H1 (cell line): ENCODE data around the gene RNF32. TPM values are rescaled to one million over a fixed set of nuclear protein-coding genes. Genes with fewer than 3 reads are reported as not detected.

Experiments used
- CTCF ChIA-PET: fragments of 300-600 bp; sonication (Branson Sonifier 250); formaldehyde crosslinking; loops from one replicate; lab custom pipeline; 2021; ENCODE audit not compliant: partially characterized antibody; lab: Charles Lee
- POLR2A ChIA-PET: fragments of 300-600 bp; sonication (Branson Sonifier 250); formaldehyde crosslinking; loops from one replicate; lab custom pipeline; 2021; ENCODE audit warnings: inconsistent platforms; ENCODE audit not compliant: partially characterized antibody; lab: Charles Lee
- DNase-seq, 2 experiments: peaks; one replicate each; pipeline versions ENCODE4 v3.0.0 to v3.0.0-alpha.2; 2010 to 2022; ENCODE audit warnings: low spot score in 2 of 2, low read depth in 1 of 2, mixed read lengths in 1 of 2
- FAIRE-seq: peaks from 2 replicates; lab custom pipeline; 2011; peaks lifted over from hg19 to GRCh38; lab: Jason Lieb, UNC
- H2AFZ ChIP-seq: 2 replicates; pipeline ENCODE4 v1.8.1; 2012; ENCODE audit warnings: low read length, inconsistent platforms
- H2AK5ac ChIP-seq: 2 replicates; pipeline ENCODE4 v1.6.1; 2013; ENCODE audit warnings: low read depth, low read length
- H2BK120ac ChIP-seq: replicated peaks from 2 replicates; pipeline ENCODE3; 2013; ENCODE audit warnings: low read depth, low read length, inconsistent platforms
- H2BK12ac ChIP-seq: 2 replicates; pipeline ENCODE4 v1.6.1; 2013; ENCODE audit warnings: low read depth, low read length
- H2BK15ac ChIP-seq: 2 replicates; pipeline ENCODE4 v1.6.1; 2013; ENCODE audit warnings: low read length
- H2BK20ac ChIP-seq: 2 replicates; pipeline ENCODE4 v1.6.1; 2013; ENCODE audit warnings: low read length
- H2BK5ac ChIP-seq: 2 replicates; pipeline ENCODE4 v1.6.1; 2013; ENCODE audit warnings: low read depth, low read length
- H3K14ac ChIP-seq: 2 replicates; pipeline ENCODE4 v1.6.1; 2013; ENCODE audit warnings: inconsistent platforms; ENCODE audit not compliant: insufficient read length
- H3K18ac ChIP-seq: 2 replicates; pipeline ENCODE4 v1.6.1; 2013; ENCODE audit warnings: low read length; ENCODE audit errors: extremely low read depth
- H3K23ac ChIP-seq: 2 replicates; pipeline ENCODE4 v1.6.1; 2013; ENCODE audit warnings: inconsistent platforms; ENCODE audit not compliant: insufficient read length
- H3K23me2 ChIP-seq: 2 replicates; pipeline ENCODE4 v1.6.1; 2013; ENCODE audit warnings: low read depth, low read length
- H3K27ac ChIP-seq: 2 replicates; pipeline ENCODE4 v1.6.1; 2011; ENCODE audit warnings: low read depth, low read length, inconsistent platforms
- H3K27me3 ChIP-seq, 4 experiments: replicated peaks in 1 of 4; 1 replicate in 1 of 4; 2 replicates in 3 of 4; pipeline versions ENCODE4 v1.6.1 to v1.8.1; 2011 to 2013; ENCODE audit warnings: low read length in 3 of 4, mild to moderate bottlenecking in 3 of 4, inconsistent platforms in 2 of 4, mixed read lengths in 2 of 4, moderate library complexity in 1 of 4; ENCODE audit not compliant: control insufficient read depth in 3 of 4, insufficient read depth in 3 of 4; ENCODE audit errors: extremely low read depth in 1 of 4
- H3K36me3 ChIP-seq, 4 experiments: 2 replicates each; pipeline versions ENCODE4 v1.6.1 to v1.8.1; 2011 to 2013; ENCODE audit warnings: mild to moderate bottlenecking in 4 of 4, low read length in 3 of 4, moderate library complexity in 2 of 4, control low read depth in 1 of 4, inconsistent platforms in 1 of 4; ENCODE audit not compliant: insufficient read depth in 4 of 4, control insufficient read depth in 2 of 4
- H3K4ac ChIP-seq: replicated peaks from 2 replicates; pipeline ENCODE3; 2013; ENCODE audit warnings: low read length, low read depth, mixed read lengths, inconsistent platforms; ENCODE audit not compliant: insufficient read length
- H3K4me1 ChIP-seq, 4 experiments: replicated peaks in 1 of 4; 1 replicate in 1 of 4; 2 replicates in 3 of 4; pipeline versions ENCODE4 v1.6.1 to v1.8.1; 2011 to 2013; ENCODE audit warnings: low read length in 3 of 4, inconsistent platforms in 2 of 4, mixed read lengths in 1 of 4; ENCODE audit not compliant: insufficient read depth in 4 of 4, control insufficient read depth in 3 of 4
- H3K4me2 ChIP-seq, 2 experiments: 2 replicates each; pipeline versions ENCODE4 v1.6.1 to v1.8.1; 2011 to 2013; ENCODE audit warnings: low read depth in 2 of 2, low read length in 2 of 2, control low read depth in 1 of 2, inconsistent platforms in 1 of 2, mild to moderate bottlenecking in 1 of 2; ENCODE audit not compliant: insufficient read depth in 1 of 2
- H3K4me3 ChIP-seq, 4 experiments: fragments of 200-600, 300-600 bp in 1 of 4; sonication (generic), shearing (Covaris generic), sonication (Bioruptor Twin) in 1 of 4; 2 replicates each; pipeline versions ENCODE4 v1.5.1 to v1.8.1; 2011 to 2016; ENCODE audit warnings: low read length in 4 of 4, low read depth in 3 of 4, control low read depth in 2 of 4, inconsistent platforms in 2 of 4, mild to moderate bottlenecking in 2 of 4, mixed read lengths in 1 of 4, moderate library complexity in 1 of 4; ENCODE audit not compliant: insufficient read depth in 2 of 4; ENCODE audit errors: extremely low read depth in 1 of 4
- H3K56ac ChIP-seq: replicated peaks from 2 replicates; pipeline ENCODE3; 2013; ENCODE audit warnings: low read depth, mild to moderate bottlenecking, mixed read lengths, low read length, inconsistent platforms; ENCODE audit not compliant: insufficient read length
- H3K79me1 ChIP-seq: 2 replicates; pipeline ENCODE4 v1.6.1; 2013; ENCODE audit warnings: low read depth, low read length, control low read depth
- H3K79me2 ChIP-seq, 2 experiments: 2 replicates each; pipeline versions ENCODE4 v1.6.1 to v1.8.1; 2012 to 2013; ENCODE audit warnings: low read length in 2 of 2, mild to moderate bottlenecking in 2 of 2, inconsistent platforms in 1 of 2; ENCODE audit not compliant: insufficient read depth in 2 of 2, control insufficient read depth in 1 of 2
- H3K9ac ChIP-seq, 4 experiments: replicated peaks in 1 of 4; 1 replicate in 1 of 4; 2 replicates in 3 of 4; pipeline versions ENCODE4 v1.6.1 to v1.8.1; 2011 to 2013; ENCODE audit warnings: low read depth in 3 of 4, low read length in 3 of 4, control low read depth in 2 of 4, mild to moderate bottlenecking in 2 of 4, moderate library complexity in 2 of 4, inconsistent platforms in 1 of 4; ENCODE audit errors: extremely low read depth in 1 of 4
- H3K9me3 ChIP-seq, 2 experiments: 2 replicates each; pipeline versions ENCODE4 v1.6.1 to v1.8.1; 2012 to 2013; ENCODE audit warnings: mild to moderate bottlenecking in 2 of 2, moderate library complexity in 2 of 2, control low read depth in 1 of 2, inconsistent platforms in 1 of 2, low read depth in 1 of 2, low read length in 1 of 2, mixed read lengths in 1 of 2; ENCODE audit not compliant: insufficient read depth in 2 of 2
- H4K20me1 ChIP-seq, 2 experiments: replicated peaks in 1 of 2; 2 replicates each; pipeline versions ENCODE3 to v1.8.1; 2011 to 2013; ENCODE audit warnings: inconsistent platforms in 2 of 2, low read length in 2 of 2, mild to moderate bottlenecking in 1 of 2; ENCODE audit not compliant: insufficient read depth in 2 of 2, control insufficient read depth in 1 of 2
- H4K5ac ChIP-seq: 2 replicates; pipeline ENCODE4 v1.6.1; 2013; ENCODE audit warnings: low read length, low read depth, mixed read lengths, inconsistent platforms; ENCODE audit not compliant: insufficient read length
- H4K8ac ChIP-seq: 2 replicates; pipeline ENCODE4 v1.8.0; 2013; ENCODE audit warnings: mild to moderate bottlenecking, moderate library complexity, low read length, inconsistent platforms; ENCODE audit not compliant: insufficient read depth; ENCODE audit errors: extremely low read depth
- H4K91ac ChIP-seq: replicated peaks from 2 replicates; pipeline ENCODE3; 2013; ENCODE audit warnings: low read length, mixed read lengths, inconsistent platforms; ENCODE audit not compliant: insufficient read length
- ASH2L ChIP-seq: fragments of 200-600, 300-600 bp; sonication (generic); IDR thresholded peaks from one replicate; pipeline ENCODE4 v1.7.1; 2017; ENCODE audit warnings: low read length
- CTBP2 ChIP-seq: IDR thresholded peaks from 2 replicates; pipeline ENCODE4 v1.7.0; 2011; ENCODE audit warnings: borderline replicate concordance, mild to moderate bottlenecking, moderate library complexity, mixed read lengths, low read length; ENCODE audit not compliant: insufficient read depth, insufficient read length
- EGR1 ChIP-seq: IDR thresholded peaks from 2 replicates; pipeline ENCODE4 v1.6.1; 2011; ENCODE audit warnings: low read depth, low read length, borderline replicate concordance
- RFX5 ChIP-seq: IDR thresholded peaks from 2 replicates; pipeline ENCODE4 v1.6.1; 2011; ENCODE audit warnings: low read depth, low read length, improper control_type of control experiment, borderline replicate concordance
- SIN3A ChIP-seq, 2 experiments: IDR thresholded peaks in 1 of 2; conservative IDR thresholded peaks in 1 of 2; 2 replicates each; pipeline ENCODE4 v1.6.1; 2011 to 2012; ENCODE audit warnings: low read length in 2 of 2, improper control_type of control experiment in 1 of 2, low read depth in 1 of 2, mild to moderate bottlenecking in 1 of 2
- WGBS, 2 experiments: shearing (Covaris generic) in 1 of 2; methylation state at CpG; one replicate each; pipeline versions ENCODE4 v1.1.6 to v1.1.7; 2013 to 2015; ENCODE audit warnings: low lambda C conversion rate in 2 of 2, mixed read lengths in 2 of 2, inconsistent platforms in 1 of 2, low coverage in 1 of 2, missing lambda C conversion rate in 1 of 2; ENCODE audit not compliant: insufficient replicate concordance in 2 of 2, insufficient coverage in 1 of 2, insufficient read length in 1 of 2; ENCODE audit errors: extremely low coverage in 1 of 2, missing lambda C conversion rate in 1 of 2; 5-methylcytosine and 5-hydroxymethylcytosine counted together
- polyA plus RNA-seq, 7 experiments: library from polyadenylated mRNA; depleted of rRNA in 3 of 7; stranded (reverse) in 5 of 7; unstranded in 2 of 7; fragments of >200 nt in 5 of 7; fragments of 200-250 nt in 2 of 7; gene quantifications; 1 replicate in 5 of 7; 2 replicates in 1 of 7; 4 replicates in 1 of 7; pipeline versions ENCODE4 v1.2.1 to v1.2.3, GENCODE V29; 2011 to 2013; ENCODE audit warnings: missing spikeins in 2 of 7, mixed read lengths in 2 of 7
- total RNA-seq: library from RNA; stranded (reverse); fragmentation: NEBNext Ultra II Directional; extraction: Animal tissue kit (Norgen Biotek cat#: 25700); gene quantifications from 2 replicates; pipeline ENCODE4 v1.2.1, GENCODE V29; 2021

RNF32 gene
- total and polyA plus RNA-seq, 2 of the 8 experiments (the other 6 are each of a cell fraction or from before 2014, with no cell fraction given): 0.48 to 1.2 TPM

DNA sequence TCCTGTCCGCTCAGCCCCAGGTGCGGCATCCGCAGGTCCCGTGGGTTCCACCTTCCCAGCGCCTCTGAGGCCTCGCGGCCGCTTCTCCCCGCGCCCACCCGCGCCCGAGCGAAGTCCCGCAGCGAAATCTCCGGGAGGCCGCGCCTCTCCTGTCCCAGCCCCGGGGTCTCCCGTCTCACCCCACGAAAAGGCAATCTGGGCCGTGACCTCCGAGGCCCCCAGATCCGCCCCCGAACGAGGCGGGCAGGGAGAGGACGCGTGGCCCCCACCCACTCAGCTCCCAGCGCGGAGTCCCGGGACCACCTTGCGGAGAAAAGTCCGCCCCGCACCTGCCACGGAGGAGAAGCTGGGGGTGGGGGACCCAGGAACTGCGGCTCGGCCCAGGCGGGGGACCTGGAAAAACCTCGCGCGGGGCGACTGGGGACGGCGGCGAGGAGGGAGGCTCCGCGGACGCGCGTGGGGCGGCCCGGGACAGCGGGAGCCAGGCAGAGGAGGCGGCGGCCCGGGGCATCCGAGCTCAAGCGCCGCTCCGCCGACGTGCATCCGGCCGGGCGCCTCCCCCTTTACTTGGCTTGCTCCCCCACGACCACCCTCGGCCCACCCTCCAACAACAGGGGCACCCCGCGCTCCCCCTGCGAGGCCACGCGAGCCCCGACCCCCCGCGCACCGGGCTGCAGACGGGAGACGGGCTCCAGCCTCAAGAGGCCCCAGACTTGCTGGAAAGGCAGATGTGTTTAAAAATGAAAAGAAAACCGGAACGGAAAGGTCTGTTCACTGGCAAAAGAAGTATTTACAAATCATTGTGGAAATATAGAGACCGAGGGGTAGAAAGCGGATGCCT lies 33.0 kb upstream of the RNF32 start:
- Histone ChIP-seq H3K27ac (no peak overlapping the region), H3K79me1 (no peaks in the 10 kb centered on the region), H2BK120ac (no peak overlapping the region), H3K14ac (no peak overlapping the region), H2BK15ac (no peak overlapping the region), H3K36me3 (no peaks in the 10 kb centered on the region), H4K20me1 (no peaks in the 10 kb centered on the region), H2BK12ac (no peak overlapping the region), H3K56ac (no peak overlapping the region), H4K8ac (peak overlapping the region; percentile 42), H3K27me3 (no peaks in the 10 kb centered on the region), H4K91ac (no peak overlapping the region), H3K9ac (no peak overlapping the region), H3K79me2 (no peaks in the 10 kb centered on the region), H2AK5ac (no peak overlapping the region), H2BK20ac (no peak overlapping the region), H2BK5ac (no peak overlapping the region), H4K5ac (no peak overlapping the region), H3K9me3 (no peaks in the 10 kb centered on the region), H2AFZ (no peak overlapping the region), H3K4ac (no peak overlapping the region), H3K4me3 (no peak overlapping the region), H3K23ac (no peak overlapping the region), H3K4me1 (peaks cover 0 to 2% (median under 1%) of the 10 kb centered on the region in 4 experiments; a peak in 3 of 7 replicates), H3K4me2 (no peak overlapping the region), H3K18ac (no peak overlapping the region), H3K23me2 (no peaks in the 10 kb centered on the region)
- DNase-seq: no peak
- 96% methylated on average over 38 of the region's 84 CpGs; no CpG with 5 or more reads in 1 of the 2 experiments for WGBS, 2 experiments
- POLR2A ChIA-PET: no interaction called here
- FAIRE-seq: no peak
- CTCF ChIA-PET: no interaction called here
- TF ChIP-seq EGR1 (no peak), RFX5 (no peak), SIN3A (conservative IDR thresholded peaks at IDR 0.05 in 1 of 2, IDR thresholded peaks at IDR 0.05 in 1 of 2; ENCODE audit: low read depth in 1 of 2, low read length in 2 of 2) (no peak), ASH2L (no peak), CTBP2 (no peak)
